Activated CD8-positive, alpha-beta memory T cell treated with anti-CD3 and anti-CD28 coated beads for 4 hours (primary cell): ENCODE measurements around the gene SYDE2.
"Not testable (repeated sequence)": the region's sequence is repeated elsewhere in the genome, so short reads cannot be mapped to it uniquely, and the experiment has no call there.

Experiments used
- DNase-seq, 2 donors: peaks; one replicate each; pipeline ENCODE4 v3.0.0-alpha.2; 2020; ENCODE audit warnings: low read depth in 2 of 2

The SYDE2 gene

DNA sequence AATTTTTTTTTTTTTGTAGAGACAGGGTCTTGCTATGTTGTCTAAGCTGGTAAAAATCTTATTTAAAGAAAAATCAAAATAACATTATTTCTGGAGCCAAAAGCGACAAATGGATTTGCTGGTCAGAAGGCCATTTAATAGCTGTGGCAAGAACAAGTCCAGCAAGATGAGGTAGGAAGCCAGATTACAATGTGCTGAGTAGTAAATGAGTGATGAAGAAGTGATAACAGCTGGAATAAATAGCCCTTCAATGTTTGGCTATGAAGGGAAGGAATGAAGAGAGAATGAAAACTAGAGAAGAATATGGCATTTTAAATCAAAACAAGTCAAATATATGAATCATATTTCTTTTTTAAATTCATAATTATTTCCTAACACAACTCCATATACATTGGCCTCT lies 34.5 kb downstream of the SYDE2 start:
- DNase-seq, result no peak

DNA sequence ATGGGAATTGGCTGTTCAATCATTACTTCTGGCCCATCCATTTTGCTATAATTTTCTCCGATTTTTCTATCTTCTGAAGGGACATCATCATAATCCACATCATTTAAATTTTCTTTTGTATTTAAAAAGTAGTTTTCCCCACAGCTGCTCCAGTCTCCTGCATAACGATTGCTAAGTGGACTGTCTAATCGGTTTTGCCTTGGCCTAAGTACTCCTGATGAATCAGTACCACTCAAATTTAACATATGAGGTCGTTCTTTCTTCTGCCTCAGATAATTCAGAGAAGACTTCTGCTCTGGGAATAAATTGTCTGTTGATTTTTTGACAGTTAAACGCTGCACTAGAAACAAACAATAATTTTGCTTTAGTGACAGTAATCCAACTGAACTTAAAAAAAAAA lies 41.9 kb downstream of the SYDE2 start:
- DNase-seq, result no peak

DNA sequence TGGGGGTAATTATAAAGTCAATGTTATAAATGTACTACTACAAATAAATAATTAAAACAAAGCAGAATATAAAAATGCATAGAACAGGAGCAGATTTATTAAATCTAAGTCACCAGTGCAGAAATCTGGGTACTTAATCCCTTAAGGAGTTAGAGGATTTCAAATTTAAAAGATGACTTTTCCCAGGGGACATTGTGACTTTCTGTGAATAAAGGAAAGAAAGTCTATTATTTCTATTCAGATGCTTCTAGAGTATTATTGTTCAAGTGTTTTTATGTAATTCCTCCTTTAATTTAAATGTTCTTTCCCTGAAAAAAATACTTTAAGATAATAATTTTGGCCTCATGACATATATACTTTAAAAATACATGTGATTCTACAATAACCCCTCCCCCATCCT lies 43.4 kb downstream of the SYDE2 start:
- DNase-seq, result no peak

DNA sequence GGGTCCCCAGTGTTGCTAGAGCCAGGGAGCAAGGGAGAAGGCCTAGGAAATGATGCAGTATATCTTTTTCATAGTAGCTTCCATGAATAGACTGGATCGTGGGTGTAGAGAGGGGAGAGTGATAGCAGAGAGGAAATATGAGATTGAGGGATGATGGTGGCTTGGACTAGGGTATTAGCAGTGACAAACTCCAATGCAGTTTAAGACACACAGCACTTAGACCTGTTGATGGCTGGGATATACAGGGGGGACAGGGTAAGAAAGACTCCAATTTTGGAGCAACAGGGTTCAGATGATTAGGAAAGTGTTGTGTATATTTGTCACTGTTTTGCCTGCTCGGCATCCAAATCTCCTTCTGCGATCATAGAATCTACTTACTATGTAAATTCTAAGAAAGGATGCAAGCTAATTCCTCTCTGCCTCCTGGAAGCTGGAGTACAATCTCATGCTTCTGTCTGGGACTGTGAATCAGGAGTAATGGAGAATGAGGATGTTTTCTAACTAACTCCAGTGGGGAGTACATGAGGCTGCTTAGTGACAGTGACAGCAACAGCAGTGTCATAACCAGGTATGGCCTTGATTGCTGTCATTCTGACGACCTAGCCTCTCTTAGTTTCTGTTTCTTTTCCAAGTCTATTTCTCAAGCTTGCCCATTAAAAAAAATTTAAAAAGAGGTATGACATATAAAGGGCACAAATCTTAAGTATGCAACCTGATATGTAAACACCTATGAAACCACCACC lies 47.5 kb downstream of the SYDE2 start:
- no peak for DNase-seq

DNA sequence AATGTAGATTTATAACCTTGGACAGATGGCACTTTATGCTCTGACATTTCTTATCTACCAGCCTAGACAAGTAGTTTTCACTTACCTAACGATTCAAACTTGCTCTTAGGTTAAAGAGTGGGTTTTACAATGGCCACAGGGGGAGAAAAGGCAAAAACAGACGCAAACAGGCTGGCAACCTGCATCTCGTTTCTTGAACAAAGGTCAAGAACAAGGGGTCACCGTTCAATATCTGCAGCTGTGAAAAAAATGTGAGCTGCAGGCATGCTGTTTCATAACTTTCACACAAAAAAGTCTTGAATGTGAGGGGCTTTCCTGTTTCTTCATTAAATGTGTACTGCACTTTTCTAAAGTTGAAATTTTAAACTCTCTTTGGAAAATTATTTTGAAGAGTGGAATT lies 49.4 kb downstream of the SYDE2 start:
- DNase-seq, result no peak

DNA sequence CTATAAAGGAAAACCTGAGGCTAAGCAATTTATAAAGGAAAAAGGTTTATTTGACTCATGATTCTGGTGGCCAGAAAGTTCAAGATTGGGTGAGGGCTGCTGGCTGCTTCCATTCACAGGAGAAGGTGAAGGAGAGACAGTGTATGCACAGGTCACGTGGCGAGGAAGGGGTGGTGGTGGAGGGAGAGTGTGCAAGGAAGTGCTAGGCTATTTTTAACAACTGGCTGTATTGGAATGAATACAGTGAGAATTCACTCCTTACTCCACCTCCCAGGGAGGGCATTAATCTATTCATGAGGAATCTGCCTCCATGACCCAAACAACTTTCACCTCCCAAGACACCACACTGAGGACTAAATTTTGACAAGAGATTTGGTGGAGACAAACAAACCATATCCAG lies 51.0 kb downstream of the SYDE2 start:
- no peak for DNase-seq

DNA sequence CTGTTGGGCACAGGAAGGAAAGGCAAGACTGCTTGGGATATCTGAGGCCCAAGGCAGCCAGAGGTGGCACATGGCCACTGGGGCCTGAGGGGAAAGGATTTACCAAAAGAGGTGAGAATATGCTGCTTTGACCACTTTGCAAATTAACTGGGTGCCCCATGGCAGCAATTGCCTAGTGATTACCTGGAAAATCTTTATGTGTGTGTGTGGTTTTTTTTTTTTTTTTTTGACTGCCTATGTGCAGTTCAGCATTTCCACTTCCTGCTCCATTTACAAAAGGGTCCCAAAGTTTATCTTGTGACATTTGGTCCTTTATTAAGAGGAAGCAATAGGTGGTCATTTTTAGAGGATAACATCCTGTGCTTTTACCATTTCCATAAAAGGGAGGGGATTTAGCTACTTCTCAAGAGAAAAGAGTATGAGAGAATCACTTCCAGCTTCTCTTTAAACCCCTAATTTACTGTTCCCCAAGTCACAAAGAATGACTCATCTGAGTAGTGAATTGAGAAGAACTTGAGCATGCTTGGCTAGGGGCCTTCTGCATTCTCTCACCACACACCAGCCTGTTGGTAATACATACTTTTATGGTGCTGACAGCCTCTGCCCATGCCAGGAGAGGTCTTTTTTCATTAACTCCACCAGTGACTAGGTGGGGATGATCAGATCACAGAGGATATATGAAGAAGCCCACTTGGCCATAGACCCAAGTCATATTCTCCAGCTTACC lies 52.1 kb downstream of the SYDE2 start:
- no peak for DNase-seq

DNA sequence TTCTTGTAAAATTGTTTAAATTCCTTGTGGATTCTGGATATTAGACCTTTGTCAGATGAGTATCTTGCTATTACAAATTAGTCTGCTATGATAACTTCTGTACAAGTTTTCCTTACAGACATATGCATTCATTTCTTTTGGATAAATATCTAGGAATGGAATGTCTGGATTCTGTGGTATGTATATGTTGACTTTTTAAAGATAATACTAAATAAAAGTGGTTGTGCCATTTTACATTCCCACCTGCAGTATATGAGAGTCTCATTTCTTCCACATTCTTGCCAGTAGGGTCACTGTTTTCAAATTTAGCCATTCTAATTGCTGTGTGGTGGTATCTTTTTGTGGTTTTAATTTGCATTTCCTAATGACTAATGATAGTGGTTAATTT lies 53.9 kb downstream of the SYDE2 start:
- no peak for DNase-seq

DNA sequence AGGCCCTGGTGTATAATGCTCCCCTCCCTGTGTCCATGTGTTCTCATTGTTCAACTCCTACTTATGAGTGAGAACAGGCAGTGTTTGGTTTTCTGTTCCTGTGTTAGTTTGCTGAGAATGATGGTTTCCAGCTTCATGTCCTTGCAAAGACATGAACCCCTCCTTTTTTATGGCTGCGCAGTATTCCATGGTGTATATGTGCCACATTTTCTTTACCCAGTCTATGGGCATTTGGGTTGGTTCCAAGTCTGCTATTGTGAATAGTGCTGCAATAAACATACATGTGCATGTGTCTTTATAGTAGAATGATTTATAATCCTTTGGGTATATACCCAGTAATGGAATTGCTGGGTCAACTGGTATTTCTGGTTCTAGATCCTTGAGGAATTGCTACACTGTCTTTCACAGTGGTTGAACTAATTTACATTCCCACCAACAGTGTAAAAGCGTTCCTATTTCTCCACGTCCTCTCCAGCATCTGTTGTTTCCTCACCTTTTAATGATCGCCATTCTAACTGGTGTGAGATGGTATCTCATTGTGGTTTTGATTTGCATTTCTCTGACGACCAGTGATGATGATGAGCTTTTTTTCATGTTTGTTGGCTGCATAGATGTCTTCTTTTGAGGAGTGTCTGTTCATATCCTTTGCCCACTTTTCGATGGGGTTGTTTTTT lies 54.4 kb downstream of the SYDE2 start:
- not testable (repeated sequence) for DNase-seq

DNA sequence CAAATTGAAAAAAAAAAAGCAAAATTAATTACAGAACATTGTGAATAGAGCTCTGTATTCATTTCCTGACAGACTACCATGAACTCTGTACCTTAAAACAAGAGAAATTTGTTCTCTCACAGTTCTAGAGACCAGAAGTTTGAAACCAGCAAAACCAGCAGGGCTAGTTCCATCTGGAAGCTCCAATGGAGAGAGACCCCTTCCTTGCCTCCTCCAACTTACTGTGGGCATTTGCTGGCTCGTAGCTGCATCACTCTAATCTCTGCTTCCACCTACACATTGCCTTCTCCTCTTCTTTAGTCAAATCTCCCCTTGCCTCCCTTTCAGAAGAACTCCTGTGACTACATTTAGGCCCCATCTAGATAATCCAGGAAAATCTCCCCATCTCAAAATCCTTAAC lies 56.5 kb downstream of the SYDE2 start:
- no peak for DNase-seq

DNA sequence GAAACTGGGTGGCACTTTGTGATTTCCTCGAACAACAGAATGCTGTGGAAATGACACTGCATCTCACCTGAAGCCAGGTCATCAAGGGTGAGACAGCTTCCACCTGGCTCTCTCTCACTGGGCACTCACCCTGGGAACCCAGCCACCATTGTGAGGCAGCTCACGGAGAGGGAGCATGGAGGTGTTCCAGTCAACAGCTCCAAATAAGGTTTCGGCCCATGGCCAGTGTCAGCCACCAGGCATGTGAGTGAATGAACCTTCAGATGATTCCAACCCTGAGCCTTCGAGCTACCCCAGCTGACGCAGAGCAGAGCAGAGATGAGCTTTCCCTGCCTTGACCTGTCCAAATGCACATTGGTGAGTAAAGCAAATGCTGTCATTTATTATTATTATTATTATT lies 58.1 kb downstream of the SYDE2 start:
- DNase-seq, result no peak

DNA sequence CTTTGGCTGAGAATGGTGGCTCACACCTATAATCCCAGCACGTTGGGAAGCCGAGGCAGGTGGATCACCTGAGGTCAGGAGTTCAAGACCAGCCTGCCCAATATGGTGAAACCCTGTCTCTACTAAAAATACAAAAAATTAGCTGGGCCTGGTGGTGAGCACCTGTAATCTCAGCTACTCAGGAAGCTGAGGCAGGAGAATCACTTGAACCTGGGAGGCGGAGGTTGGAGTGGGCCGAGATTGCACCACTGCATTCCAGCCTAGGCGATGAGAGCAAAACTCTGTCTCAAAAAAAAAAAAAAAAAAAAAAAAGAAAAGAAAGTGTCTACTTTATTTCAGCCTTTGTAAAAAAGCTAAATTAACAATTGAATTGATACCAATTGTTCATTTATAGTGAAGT lies 62.4 kb downstream of the SYDE2 start:
- DNase-seq, result not testable (repeated sequence)

DNA sequence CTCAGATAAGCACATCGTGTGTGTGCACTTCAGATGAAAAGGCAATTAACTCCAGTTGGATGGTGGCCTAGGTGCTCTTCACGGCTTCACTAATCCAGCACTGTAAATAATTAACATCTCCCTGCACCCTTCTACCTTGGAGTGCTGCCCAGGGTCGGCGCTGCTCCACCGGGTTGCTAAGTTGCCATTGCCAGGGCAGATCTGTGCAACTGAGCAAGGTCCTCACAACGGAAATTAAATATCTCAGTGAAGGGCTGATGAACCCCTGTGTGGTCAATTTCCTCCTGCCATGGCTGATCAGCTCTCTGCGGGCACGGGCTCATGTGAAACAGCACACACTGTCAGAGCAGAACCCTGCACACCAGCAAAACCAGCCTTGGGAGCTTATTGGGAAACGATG lies 63.2 kb downstream of the SYDE2 start:
- no peak for DNase-seq

DNA sequence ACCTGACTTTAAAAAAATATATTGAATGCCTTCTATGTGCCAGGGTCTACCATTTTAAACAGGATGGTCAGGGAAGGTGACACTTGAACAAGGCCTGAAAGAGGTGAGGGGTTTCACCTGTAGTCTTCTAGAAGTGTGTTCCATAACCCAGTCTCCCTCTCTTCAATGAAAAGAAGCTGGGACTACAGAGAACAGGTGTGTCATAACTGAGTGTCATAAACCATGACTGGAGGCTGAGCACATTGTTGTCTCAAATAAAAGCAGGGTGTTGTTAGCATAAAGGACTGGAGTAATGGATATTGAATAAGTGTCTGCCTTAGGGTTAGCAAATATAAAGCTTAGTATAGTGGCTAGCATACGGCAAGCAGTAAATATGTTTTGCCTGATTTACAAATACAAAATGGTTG lies 65.4 kb downstream of the SYDE2 start:
- DNase-seq, result no peak

DNA sequence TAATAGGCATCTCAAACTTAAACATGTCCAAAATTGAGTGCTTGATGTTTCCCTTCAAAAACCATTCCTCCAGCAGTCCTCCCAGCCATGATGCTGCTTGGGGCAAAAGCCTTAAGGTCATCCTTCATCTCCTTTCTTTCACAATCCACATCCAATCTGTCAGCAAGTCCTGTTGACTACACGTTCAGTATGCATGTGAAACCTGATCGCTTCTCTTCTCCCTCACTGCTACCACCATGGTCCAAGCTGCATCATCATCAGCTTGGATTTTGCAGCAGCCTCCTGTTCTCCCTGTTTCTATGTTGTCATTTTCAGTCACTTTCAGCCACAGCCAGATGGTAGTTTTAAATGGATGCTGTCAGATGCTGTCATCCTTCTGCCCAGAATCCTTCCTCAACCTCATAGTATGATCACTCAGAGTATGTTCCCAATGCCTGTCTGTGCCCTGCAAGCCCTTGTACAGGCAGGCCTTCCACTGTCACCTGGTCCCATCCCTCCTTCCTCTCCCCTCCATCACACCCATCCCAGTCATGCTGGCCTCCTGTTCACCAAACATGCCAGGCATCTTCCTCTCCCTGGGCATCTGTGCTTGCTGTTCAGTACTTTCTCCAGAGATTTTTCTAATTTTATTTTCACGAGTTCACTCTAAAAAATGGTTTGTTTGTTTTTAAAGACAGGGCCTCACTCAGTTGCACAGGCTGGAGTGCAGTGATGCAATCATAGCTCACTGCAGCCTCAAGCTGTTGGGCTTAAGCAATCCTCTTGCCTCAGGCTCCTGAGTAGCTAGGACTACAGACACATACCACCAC lies 66.0 kb downstream of the SYDE2 start:
- DNase-seq, result no peak

DNA sequence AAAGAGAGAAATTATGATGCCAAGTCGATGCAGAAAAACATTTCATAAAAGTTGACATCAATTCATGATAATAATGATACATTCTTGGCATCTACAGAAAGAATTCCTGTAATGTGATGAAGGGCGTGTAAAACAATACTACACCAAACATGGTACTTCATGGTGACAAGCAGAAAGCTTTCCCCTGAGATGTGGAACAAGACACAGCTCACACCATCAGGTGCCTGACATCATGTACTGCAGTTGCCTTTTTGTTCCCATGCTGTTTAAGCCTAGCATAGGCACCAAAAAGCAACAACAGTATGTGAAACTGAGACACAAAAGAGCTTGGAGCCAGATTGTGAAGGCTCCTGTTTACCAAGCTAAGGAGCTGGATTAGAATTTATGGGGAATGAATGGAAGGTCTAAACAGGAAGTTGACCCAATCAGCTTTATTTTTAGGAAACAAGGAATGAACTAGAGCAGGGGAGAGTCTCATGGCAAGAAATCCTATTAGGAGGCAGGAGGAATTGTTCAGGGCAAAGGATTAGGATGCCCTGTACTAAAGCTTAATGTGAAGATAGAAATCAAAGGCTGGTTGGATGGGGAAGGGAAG lies 67.2 kb downstream of the SYDE2 start:
- no peak for DNase-seq

DNA sequence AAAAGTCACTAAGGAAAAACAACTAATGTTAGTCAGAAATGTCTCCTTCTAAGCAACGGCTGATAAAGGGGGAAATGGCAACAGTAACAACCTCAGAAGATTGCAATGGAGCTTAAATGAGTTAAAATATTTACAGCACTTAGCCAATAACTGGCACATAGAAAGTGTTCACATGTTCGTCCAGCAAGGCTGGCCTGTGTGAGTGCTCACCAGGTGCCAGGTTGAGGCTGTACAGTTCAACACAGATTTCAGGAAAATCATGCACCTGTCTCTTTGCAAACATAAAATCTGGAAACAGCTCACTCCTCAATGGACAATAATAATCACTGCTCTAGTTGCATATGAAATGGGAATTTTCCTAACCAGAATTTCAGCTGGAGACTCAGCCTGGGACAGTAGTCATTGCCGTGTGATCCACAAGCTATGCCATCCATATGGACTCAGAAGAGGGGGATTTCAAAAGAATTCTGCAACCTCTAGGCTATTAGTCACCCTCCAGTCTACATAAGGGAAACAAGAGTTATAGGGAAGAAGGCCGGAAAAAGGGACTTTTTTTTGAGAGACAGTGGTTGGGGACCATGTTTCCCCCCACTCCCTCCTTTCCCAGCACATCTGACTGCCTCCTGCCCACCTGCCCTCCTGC lies 68.6 kb downstream of the SYDE2 start:
- DNase-seq, result no peak

DNA sequence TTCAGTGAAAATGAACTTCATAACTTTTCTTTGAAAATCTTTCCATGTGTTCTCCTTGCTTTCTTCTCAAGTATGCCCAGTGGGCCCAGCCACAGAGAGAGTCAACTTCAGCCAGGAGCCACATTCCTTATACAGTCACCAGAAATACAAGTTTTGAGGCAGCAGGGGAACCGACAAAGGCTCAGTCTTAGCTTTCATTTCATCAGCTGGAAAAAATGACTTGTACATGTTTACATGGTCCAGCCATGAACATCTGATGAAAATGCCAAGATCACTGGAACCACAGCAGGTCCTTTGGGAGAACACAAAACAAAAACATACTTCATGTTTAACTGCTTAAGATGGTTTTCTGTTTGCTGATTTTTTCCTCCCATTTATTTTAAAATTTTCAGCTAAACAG lies 72.5 kb downstream of the SYDE2 start:
- no peak for DNase-seq

DNA sequence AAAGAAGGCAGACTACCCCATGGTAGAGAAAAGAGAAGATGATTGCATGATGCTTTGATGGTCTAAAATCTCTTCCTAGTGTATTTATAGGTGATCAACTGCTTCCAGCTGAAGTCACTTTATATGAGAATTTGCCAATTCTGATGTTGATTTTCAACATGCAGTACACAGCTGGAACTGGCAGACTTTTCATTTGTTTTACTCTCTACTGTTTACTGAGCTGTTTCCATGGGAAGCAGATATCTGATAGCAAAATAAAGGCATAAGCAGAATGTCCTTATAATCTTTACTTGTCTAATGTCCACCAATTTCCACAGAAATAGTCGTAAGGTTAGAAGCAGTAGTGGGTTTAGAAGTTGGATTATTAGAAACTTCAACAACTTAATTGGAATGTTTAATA lies 74.9 kb downstream of the SYDE2 start:
- no peak for DNase-seq

DNA sequence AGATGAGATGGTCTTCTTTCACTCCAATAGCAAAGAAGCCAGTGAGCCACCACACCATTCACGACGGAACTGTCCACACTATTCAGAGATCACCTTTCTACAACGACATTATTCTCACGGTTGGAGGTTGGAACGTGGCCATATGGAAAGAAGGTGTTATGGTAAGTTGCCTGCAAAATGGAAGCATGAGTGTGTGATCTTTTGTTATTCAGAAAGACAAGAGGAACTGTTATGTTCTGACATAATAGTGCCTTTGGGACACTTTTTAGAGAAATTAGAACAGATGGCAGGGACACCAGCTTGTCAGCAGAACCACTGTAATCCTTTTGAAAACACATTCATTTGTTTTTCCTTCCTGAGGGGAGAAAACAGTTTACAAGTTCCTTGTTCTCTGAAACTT lies 76.7 kb downstream of the SYDE2 start:
- DNase-seq, result no peak

DNA sequence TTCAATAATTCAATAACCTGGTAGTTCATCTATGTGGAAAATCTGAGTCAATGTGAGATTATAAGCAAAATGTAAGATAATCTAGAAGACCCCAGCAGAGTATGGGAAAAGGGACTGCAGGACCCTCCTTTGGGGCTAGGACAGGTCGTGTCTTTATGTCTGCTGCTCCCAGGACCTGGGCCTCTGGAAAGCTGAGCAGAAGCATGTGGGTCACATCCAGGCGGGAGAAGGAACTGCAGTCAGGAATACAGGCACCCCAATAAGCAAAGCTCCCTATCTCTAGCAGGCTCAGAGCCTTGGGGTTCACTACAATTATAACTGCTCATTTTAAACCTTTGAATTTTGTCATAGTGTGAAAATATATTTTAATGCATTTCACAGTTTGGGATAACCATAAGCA lies 78.6 kb downstream of the SYDE2 start:
- no peak for DNase-seq
